GM19438 (cell line): Measurements from ENCODE around the gene RNH1.

Experiments used
- ATAC-seq: cut with Tn5 transposase; IDR thresholded peaks from one replicate; pipeline ENCODE4 v1.9.1; 2021; ENCODE audit warnings: low read depth; ENCODE audit not compliant: unreplicated experiment

The RNH1 gene

GRCh38 chr11:460331-461199 is 46.5 kb downstream of the RNH1 start:
- ATAC-seq, result no peak

GRCh38 chr11:459511-460220 is 47.4 kb downstream of the RNH1 start:
- no peak for ATAC-seq

- ATAC-seq, result no peak
Observed at GRCh38 chr11:457111-457760, 49.8 kb downstream of the RNH1 start.

- ATAC-seq, result no peak
Observed at GRCh38 chr11:456533-456932, 50.5 kb downstream of the RNH1 start.

- no peak for ATAC-seq
Observed at GRCh38 chr11:455566-456147, 51.4 kb downstream of the RNH1 start.

- ATAC-seq, result no peak
Observed at GRCh38 chr11:454801-455565, 52.1 kb downstream of the RNH1 start.

GRCh38 chr11:454043-454442 is 53.0 kb downstream of the RNH1 start:
- no peak for ATAC-seq

GRCh38 chr11:453564-453963 is 53.5 kb downstream of the RNH1 start:
- ATAC-seq, result no peak

GRCh38 chr11:452916-453527 is 54.0 kb downstream of the RNH1 start:
- ATAC-seq, result no peak

GRCh38 chr11:452203-452744 is 54.8 kb downstream of the RNH1 start:
- no peak for ATAC-seq

GRCh38 chr11:451738-452137 is 55.3 kb downstream of the RNH1 start:
- no peak for ATAC-seq

- ATAC-seq, result no peak
Observed at GRCh38 chr11:450809-451451, 56.1 kb downstream of the RNH1 start.

GRCh38 chr11:449889-450808 is 56.9 kb downstream of the RNH1 start, which contains the start of gene PTDSS2:
Gene PTDSS2 (plus strand): TSS chr11:450279. CDS start chr11:450456, 177 bp downstream.
- ATAC-seq, result peak; percentile 72

- peak; percentile 39 for ATAC-seq
Observed at GRCh38 chr11:447923-448731, 58.9 kb downstream of the RNH1 start.

GRCh38 chr11:446891-447290 is 60.2 kb downstream of the RNH1 start:
- no peak for ATAC-seq

GRCh38 chr11:445765-446588 is 61.1 kb downstream of the RNH1 start:
- ATAC-seq, result no peak
